GM21360 (cell line): Measurements from ENCODE around the gene MALRD1.

Source experiments
- ATAC-seq: cut with Tn5 transposase; IDR thresholded peaks from one replicate; pipeline ENCODE4 v1.9.1; 2021; ENCODE audit warnings: mild to moderate bottlenecking, moderate library complexity; ENCODE audit not compliant: unreplicated experiment

MALRD1 gene

GRCh38 chr10:19209319-19209718, 160.7 kb downstream of the MALRD1 start:
- no peak for ATAC-seq

DNA sequence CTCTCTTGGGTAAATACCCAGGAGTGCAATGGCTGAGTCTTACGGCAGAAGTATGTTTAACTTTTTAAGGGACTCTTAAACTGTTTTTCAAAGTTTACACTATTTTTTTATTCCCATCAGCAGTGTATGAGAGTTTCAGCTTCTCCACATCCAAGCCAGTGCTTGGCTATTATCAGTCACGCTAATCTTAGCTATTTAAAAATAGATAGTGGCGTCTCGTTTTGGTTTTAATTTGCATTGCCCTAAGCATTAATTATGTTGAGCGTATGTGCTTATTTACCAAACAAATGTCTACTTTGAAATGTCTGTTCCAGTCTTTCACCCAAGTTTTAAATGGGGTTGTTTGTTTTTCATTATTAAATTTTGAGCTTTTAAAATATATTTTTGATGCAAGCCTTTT, 164.0 kb downstream of the MALRD1 start:
- no peak for ATAC-seq

DNA sequence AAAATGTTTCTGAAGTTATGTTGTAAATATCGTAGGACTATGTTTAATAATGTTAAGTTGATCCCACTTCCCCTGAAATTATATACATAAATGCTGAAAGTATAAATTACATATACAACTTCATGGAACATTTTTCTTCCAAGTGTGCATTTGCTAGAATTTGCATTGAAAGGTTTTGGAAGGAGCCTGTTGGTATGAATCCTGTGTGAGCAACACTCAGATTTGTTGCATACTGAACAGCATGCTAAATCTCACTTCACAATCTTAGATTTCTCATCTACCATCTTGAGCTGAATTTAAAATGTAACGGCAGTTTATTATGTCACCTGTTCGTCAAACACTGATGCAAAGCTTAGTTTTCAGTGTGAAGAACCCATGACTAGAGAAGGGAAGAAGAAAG, 172.6 kb downstream of the MALRD1 start:
- ATAC-seq: no peak

GRCh38 chr10:19226025-19226424, 177.4 kb downstream of the MALRD1 start:
- no peak for ATAC-seq

DNA sequence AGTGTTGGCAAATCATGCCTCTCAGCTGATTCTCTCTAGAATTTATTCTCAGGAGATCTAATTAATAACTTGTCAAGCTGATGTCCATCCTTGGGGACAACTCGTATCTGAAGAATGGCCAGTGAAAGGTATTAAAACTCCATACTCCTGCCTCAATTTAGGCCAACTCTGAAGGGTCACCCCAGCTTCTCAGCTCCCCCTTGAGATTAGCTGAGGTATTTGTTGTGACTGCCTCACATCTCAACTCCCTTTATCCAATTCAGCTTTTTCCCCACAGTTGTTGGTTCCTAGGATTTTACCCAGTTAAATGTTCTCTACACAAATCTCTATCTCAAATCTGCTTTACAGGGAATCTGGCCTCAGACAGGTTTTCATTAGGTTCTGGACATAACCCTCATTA, 182.4 kb downstream of the MALRD1 start:
- ATAC-seq: no peak

DNA sequence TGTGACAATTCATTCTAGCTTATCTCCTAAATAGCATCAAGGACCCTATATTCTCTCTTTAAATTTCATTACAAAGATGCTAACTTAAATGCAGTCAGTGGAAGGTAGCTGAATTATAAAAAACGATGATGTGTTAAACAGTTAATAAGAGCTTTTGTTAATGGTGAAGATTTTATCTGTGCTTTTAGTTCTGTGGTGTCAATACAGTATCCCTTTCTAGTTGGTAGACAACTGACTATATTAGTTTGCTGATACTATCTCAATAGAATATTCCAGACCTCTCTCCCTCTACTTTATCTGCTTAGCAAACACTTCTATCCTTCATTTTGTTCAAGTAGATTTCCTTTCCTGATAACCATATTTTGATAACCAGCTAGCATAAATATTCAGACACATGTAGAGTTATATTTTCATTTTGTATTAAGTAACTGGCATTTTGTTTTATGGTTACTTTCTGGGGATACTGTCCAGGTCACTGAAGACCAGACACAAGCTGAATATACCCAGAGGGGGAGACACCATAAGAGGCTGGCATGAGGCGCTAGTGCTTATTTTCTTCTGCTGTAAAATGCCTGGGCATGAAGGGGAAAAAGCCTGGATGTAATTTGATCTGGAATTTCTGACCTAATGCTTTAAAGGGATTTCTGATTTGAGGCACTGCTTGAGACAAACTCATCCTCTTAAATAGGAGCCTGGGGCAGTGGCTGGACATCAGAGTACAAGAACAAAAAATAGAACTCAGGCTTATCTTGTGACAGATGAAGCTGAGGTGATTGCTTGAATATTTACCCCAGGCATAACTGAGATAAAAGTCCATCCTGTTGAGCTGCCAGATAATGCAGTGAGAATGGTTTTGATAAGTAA, 197.5 kb downstream of the MALRD1 start:
- ATAC-seq: no peak

GRCh38 chr10:19247843-19248242, 199.2 kb downstream of the MALRD1 start:
- ATAC-seq: no peak

- no peak for ATAC-seq
Measured at GRCh38 chr10:19250546-19250945, 201.9 kb downstream of the MALRD1 start.

- ATAC-seq: no peak
Measured at GRCh38 chr10:19252531-19252930, 203.9 kb downstream of the MALRD1 start.

GRCh38 chr10:19256331-19256730, 207.7 kb downstream of the MALRD1 start:
- no peak for ATAC-seq

- ATAC-seq: no peak
Measured at GRCh38 chr10:19263262-19263661, 214.7 kb downstream of the MALRD1 start.

DNA sequence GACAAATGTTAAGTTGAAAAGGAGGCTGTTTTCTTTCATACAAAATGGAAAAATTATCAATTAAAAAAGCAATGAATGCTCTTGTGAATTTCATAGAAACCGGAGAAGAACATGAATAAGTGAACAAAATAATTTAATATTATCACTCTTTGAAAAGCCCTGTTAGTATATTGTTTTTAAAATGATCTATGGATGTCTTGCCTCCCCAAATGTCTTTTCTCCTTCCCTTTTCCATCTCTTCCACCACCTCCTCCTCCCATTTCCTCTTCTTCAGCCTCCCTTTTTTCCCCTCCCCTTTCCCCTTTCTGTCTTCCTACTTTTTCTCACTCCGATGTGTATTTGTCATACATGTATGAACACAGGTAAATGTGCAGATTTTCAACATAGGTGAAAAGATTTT, 234.7 kb downstream of the MALRD1 start:
- no peak for ATAC-seq

DNA sequence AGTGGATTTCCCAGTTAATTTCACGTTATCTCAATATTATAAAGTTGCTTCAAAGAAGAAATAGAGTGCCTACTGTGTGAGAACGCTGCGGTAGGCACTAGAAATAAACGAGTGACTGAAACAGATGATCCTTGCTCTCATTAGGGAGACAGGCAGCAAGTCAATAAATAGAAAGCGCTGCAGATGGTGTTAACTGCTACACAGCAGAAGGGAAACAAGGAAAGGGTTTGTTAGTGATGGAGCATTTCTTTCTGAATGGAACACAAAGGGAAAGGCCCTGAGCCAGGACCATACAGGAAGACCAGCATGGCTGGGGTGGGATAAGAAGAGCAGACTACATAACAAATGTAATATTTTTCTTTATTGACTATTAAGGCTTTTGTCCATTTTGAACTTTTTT, 235.2 kb downstream of the MALRD1 start:
- no peak for ATAC-seq

DNA sequence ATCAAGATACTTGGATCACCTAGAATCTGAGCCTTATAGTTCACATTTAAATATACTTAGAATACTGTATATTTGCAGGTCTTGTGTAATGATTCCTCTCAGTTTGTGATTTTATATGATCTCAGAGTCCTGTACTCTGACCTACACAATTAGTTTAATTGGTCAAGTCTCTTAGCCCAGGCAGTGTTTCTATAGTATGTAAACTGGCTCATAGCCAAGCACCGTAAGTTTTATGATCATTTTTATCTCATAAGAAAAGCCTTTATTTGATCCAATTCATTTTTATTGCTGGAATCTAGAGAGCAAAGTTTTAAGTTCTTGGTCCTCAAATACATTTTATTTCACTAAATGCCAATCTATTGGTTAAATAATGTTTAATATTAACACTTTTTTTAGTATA, 242.2 kb downstream of the MALRD1 start:
- ATAC-seq: no peak

DNA sequence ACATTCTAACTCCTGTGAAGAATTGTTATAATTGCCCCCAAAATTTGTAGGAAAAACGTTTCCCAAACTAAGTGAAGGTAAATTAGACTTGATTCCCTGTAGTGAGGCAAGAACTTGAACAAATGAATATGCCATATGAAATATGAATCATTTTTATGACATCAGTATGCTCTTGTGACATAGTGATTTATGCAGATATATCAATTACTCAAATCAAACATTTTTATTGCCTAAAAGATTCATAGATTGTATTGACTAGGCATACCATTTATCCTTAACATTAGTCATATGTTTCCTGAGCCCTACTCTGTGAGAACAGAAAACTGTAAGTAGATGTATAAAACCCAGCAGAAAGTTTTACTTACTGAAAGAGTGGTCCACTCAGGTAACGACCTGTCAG, 245.6 kb downstream of the MALRD1 start:
- no peak for ATAC-seq

DNA sequence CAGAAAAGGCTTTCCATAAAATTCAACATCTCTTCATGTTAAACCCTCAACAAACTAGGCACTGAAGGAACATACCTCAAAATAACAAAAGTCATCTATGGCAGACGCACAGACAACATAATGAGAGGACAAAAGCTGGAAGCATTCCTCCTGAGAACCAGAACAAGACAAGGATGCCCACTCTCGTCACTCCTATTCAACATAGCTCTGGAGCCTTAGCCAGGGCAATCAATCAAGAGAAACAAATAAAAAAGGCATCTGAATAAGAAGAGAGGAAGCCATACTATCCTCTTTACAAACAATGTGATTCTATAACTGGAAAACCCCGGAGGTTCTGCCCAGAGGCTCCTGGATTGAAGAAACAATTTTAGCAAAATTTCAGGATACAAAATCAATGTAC, 251.0 kb downstream of the MALRD1 start:
- ATAC-seq: no peak

- ATAC-seq: no peak
Measured at GRCh38 chr10:19302117-19302516, 253.5 kb downstream of the MALRD1 start.

- no peak for ATAC-seq
Measured at GRCh38 chr10:19310066-19310465, 261.5 kb downstream of the MALRD1 start.

- no peak for ATAC-seq
Measured at GRCh38 chr10:19316204-19316870, 267.7 kb downstream of the MALRD1 start.

DNA sequence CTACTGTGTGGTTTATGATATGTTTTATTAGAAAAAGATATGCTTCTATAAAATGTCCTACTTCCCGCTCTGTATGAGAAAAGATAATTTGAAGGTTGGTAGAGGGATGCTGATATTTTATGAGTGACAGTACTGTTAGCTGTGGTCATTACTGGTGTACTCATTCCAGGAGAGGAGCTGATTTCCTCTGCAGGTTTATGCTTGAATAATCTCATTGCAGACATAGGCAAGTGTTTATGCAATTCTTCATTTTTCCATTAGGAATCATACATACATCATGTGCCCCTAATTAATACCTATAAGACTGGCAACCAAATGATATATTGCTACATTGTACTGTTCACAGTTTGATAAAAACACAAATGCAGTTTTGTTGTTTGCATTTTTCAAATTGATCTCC, 269.4 kb downstream of the MALRD1 start:
- ATAC-seq: no peak

DNA sequence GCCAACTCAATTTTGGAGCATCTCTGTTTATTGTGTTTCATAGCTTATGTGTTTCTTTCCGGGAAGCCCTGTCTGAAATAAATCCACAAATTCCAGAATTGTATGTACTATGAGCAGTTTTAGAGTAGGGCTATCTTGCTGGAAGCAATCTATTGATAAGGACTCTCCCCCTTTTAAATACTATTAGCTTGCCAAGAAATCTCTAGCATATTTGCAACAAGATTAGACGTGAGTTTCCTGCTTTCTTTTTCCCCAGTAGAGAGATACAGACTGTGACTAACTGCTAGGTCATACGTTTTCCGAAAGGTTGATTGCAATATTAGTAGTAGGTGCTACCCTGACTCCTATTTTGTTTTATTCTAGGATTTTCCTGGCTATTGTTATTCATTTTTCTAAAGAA, 277.0 kb downstream of the MALRD1 start:
- ATAC-seq: no peak

GRCh38 chr10:19328582-19328981, 280.0 kb downstream of the MALRD1 start:
- ATAC-seq: no peak
